Measurements from ENCODE around the gene CNNM4.

Gene CNNM4

DNA sequence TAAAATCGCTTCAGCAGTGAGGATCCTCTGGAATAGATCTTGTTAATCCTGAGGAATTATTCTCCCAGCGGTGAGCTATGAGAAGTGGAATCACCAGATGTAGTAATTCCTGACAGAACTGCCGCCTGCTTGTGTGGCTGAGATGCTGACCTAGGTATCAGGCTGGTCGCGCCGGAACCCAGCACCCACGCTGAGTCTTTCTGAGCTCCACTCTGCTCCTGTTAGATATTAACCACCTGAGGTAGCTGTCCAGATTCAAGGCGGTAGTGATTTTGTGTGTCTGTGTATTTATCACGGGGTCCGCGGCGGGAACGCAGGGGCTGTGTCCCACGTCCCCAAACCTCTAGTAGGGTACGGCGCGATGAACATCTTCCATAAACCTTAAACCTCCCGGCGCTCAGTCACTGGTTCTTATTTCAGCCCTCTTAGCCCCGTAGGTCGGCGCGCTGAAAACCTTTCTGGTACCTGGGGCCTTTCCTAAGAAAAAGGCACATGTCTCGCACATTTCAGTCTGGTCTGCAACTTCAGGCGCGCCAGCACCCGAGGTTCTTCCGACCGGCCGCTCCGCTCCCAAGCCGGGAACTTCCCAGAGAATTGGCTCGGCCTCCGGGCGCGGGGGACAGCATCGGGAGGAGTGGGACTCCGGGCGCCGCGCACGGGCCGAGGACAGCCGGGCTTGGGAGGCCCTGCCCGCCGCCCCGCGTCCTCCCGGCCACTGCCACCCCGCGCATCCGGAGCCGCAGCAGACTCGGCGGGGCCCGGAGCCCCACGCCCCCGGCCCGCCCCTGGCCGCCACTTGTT lies 54.8 kb downstream of the CNNM4 start:
- no peak for DNase-seq

DNA sequence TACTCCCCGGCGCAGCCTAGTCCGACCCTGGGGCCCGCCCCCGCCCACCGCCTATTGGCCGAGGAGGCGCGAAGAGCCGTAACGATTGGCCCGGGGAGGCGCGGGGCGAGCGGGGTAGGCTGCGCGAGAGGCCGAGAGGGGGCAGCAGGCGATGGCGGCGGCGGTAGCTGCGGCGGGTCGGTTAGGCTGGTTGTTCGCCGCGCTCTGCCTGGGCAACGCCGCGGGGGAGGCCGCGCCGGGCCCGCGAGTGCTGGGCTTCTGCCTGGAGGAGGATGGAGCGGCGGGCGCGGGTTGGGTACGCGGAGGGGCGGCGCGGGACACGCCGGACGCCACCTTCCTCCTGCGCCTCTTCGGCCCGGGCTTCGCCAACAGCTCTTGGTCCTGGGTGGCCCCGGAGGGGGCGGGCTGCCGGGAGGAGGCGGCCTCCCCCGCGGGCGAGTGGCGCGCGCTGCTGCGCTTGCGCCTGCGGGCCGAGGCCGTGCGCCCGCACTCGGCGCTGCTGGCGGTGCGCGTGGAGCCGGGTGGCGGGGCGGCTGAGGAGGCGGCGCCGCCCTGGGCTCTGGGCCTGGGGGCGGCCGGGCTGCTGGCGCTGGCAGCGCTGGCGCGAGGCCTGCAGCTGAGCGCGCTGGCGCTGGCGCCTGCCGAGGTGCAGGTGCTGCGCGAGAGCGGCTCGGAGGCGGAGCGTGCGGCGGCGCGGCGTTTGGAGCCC lies 55.6 kb downstream of the CNNM4 start, which contains the start of gene CNNM3:
Gene CNNM3, plus strand, starts transcription at position 142 of the 709 bp plus-strand sequence. Its CDS starts 10 bp downstream, at position 152.
- peak; percentile 88 for DNase-seq

DNA sequence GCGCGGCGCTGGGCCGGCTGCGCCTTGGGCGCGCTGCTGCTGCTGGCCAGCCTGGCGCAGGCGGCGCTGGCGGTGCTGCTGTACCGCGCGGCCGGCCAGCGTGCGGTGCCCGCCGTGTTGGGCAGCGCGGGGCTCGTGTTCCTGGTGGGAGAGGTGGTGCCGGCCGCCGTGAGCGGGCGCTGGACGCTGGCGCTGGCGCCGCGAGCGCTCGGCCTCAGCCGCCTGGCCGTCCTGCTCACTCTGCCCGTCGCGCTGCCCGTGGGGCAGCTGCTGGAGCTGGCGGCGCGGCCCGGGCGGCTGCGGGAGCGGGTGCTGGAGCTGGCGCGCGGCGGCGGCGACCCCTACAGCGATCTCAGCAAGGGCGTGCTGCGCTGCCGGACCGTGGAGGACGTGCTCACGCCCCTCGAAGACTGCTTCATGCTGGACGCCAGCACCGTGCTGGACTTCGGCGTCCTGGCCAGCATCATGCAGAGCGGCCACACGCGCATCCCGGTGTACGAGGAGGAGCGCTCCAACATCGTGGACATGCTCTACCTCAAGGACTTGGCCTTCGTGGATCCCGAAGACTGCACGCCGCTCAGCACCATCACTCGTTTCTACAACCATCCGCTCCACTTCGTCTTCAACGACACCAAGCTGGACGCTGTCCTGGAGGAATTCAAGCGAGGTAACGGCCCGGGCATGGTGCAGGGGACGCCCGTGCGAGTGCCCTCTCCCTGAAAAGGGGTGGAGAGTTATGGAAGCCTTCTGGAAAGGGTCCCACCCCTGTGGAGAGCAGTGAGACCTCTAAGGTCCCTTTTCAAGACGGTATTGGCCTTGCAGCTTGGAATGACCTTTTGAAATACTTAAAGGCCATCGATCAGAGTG lies 56.4 kb downstream of the CNNM4 start:
- no peak for DNase-seq

DNA sequence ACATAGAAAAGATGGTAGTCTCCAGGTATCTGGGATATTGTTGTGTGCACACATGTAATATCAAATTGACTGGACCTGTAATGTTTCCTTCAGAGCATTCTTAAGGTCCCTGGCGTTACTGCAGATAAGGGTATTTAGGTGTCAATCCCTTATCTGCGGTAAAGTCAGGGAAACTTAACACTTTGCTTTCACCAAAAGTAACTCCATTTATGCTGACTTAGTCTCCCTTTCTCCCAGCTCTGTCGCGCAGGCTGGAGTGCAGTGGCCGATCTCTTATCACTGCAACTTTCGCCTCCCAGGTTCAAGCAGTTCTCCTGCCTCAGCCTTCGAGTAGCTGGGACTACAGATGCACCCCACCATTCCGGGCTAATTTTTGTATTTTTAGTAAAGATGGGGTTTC lies 57.2 kb downstream of the CNNM4 start:
- no peak for DNase-seq

DNA sequence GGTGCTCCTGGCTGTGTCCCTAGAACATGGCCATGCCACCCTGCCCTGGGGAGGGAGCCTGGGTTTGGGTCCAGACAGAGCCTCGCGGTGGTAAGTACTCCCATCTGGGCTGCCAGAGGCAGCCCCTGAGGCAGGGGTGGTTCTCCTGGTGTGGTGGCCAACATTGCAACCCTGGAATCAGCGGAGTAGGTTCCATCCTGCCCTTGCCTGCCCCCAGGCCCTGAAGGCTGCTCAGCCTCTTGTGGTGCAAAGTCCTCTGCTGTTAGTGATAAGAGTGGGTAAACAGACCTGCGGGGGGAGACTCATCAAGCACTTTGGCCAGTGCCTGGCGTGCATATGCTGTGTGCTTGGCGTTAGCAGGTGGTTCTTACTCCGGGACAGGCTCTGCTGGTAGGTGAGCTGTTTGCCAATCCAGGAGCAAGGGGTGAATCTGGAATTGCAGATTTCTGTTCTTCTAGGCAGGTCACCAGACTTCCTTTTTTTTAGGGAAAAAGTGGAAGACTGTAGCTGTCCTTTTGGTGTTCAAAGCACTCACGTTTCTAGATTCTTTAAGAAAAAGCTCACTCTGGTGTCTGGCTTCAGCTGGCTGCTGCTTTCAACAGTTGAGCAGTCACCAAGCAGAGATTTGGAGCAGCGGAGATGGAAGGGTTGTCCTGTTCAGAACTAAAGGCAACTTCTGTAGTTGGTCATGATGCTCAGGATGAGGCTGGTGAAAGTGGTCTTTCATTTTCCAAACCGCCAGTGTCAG lies 58.6 kb downstream of the CNNM4 start:
- no peak for DNase-seq

DNA sequence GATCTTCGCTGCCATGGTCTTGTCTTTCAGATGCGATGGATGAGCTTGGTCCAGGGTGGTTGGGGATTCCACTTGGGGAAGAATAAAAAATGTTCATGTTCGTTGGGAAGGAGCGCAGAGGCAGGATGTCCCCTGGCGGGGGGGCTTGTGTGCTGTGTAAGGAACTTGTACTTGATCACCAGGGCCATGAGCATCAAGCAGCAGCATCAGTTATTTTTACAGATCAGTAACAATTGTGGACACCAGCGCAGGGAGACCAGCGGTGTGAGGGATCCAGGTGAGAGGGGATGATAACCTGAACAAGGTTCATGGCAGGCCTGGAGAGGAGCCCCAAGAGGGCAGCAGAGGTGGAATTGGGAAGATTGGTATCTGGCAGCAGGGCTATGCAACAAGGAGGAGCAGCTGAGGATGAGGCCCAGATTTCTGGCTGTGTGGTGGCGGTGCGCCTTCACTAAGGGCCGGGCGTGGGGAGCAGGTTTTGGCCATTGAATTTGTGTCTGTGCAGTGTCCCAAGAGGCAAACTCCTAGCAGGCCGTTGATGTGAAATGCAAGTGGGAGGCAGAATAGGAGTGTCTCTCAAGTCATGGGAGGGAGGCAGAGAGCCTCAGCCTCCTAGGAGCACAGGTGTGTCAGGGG lies 59.3 kb downstream of the CNNM4 start:
- no peak for DNase-seq

DNA sequence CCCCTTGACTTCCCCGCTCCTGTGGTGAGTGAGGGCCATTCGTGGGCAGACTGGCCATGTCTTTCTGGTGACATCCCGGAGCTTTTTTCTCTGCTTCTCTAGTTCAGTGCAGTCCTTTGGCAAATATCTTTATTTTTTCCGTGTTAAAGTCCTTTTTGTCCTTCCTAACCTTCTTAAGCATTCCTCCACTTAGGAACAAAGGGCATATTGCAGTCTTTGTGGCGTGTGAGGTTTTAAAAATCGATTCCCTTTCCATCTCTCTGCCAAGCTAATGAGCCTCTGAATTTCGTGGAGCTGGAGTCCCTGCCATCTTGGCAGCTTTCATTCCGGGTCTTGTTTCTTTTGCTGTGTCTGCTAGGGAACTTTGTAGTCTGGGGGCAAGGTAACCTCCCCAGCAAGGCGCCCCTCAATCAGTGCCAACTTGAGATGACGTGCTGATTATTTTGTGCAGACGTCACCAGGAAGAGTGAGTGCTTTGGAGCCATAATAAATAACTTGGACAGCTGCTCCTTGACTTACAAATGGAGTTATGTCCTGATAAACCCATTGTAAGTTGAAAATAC lies 60.5 kb downstream of the CNNM4 start:
- no peak for DNase-seq

DNA sequence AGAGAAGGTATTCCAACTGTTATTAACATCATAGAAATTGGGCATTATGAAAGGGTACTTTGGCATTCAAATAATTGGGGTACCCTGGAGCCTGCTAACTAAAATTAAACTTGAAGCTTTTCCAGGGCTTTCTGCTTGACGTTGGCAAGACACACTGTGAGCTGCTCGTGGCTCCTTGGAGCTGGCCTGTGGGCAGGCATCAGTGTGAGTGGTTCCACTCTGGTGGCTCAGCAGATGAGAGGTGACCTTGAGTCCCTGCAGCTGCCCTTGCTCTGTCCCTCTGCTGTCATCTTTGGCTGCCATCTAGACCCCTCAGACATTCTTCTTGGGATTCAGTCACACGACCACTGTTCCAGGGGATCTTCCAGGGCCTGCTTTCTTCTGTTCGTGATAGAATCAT lies 62.1 kb downstream of the CNNM4 start:
- DNase-seq: no peak

DNA sequence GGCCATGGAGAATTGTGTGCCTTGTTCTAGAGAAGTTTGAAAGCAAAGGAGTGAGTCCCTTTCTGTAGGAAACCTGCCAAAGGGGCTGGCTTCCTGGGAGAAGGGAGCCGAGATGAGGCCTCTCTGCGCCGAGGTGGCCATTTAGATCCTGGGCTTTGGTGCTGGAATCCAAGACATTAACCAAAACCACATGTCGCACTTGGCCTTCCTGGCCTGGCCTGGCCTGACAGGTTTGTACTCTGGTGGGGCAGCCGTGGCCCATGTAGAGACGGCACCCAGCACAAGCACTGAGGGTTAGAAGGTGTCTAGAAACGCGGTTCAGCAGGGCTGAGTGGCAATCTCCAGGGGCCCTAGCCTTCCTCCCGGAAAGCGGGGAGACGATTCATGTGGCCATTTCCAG lies 62.5 kb downstream of the CNNM4 start:
- no peak for DNase-seq

DNA sequence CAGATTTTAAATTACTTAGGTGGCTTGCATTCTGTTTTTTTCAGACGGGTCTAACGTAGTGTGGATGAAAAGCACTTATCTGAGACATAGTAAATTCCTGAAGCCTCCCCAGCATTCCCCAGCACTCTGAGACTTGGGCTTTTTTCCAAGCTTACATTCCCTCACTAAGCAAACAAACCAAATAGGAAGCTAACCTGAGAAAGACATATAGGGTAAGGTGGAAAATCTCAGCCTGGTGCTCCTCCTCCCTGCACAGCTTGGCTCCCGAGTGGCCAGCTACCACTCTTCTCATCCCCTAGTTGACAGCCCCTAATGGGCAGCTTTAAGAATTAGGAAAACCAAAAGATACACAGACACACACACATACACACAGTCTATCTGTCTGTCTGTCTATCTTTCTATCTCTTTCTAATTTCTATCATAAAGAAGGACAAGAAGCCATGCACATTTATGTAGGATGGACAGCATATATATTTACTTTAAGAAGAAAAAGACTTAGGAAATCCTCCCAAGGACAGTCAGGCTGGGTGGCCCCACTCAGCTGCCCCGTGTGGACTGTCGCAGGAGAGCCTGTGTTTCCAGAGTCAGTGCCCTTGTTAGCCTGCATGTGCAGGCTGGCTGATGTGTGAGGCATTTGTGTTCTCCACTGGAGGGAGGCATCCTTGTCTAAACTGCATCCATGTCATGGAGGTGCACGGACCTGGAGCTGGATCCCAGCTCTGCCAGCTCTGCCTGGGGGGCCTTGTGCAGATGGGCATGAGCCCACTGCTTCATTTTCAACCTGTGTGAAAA lies 63.6 kb downstream of the CNNM4 start:
- no peak for DNase-seq

DNA sequence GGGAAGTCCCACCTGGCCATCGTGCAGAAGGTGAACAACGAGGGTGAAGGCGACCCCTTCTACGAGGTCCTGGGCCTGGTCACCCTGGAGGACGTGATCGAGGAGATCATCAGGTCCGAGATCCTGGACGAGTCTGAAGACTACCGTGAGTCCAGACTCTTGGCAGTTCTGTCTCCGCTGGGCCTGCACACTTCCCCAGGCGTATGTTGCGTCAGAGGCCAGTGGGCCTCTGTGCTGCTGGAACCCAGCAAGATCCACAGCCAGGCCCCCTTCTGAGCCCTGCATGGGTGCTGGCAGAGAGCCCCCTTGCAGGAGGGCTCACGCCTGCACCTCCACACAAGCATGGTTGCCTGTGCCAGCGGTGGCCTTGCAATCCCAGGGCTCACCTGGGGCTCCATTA lies 64.4 kb downstream of the CNNM4 start:
- no peak for DNase-seq

DNA sequence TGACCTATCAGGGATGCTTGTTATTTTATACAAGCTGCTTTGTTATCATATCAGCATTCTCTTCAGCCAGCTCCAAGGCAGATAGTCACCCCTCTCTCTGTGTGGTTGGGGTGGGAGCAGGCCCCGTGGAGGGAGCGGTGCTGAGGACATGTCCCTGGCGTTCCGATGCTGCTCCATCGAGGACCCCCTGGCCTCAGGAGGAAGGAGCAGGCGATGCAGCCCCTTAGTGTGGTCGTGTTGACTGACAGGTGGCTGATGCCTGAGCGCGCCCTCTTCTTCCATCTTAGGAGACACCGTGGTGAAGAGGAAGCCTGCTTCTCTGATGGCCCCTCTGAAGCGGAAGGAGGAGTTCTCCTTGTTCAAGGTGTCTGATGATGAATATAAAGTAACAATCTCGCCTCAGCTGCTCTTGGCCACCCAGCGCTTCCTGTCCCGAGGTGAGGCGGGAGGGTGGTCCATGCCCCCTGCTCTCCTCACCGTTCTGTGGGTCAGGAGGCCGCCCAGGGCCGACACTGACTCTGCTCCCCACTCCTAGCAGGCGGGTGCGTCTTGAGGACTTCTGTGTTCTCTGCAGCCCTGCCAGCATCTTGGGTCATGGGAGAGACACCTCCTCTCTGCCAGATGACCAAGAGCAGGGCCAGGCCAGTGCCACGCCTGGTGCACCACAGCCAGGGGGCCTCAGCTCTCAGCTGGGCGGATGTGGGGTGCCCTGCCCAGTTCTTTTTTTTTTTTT lies 66.0 kb downstream of the CNNM4 start:
- no peak for DNase-seq

DNA sequence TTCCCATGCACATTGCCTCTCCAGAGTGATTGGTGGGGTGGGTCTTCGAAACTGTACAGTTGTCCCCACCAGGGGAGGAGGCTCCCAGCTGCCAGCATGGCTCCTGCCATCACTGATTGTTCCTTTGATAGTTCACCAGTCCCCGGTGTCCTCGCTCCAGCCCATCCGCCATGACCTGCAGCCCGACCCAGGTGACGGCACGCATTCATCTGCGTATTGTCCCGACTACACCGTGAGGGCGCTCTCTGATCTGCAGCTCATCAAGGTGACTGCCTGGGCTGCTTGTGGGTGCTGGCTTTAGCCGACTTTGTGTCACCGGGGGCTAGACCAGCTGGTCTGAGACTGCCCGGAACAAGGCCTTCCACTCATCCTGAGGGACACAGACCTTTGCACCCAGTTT lies 67.7 kb downstream of the CNNM4 start:
- no peak for DNase-seq

DNA sequence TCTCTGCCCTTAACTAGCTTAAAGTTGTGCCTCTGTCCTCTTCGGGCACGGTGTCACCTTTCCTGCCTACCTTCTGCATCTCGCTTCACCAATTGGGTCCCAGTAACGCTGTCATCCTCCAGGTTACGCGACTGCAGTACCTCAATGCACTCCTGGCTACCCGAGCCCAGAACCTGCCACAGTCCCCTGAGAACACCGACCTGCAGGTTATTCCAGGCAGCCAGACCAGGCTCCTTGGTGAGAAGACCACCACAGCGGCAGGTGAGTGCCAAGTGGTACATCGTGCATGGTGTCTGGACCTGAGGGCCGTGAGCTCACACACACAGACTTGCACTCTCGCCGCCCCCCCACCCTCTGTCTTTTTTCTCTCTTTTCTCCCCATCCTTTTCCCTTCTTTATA lies 68.2 kb downstream of the CNNM4 start:
- DNase-seq: no peak

DNA sequence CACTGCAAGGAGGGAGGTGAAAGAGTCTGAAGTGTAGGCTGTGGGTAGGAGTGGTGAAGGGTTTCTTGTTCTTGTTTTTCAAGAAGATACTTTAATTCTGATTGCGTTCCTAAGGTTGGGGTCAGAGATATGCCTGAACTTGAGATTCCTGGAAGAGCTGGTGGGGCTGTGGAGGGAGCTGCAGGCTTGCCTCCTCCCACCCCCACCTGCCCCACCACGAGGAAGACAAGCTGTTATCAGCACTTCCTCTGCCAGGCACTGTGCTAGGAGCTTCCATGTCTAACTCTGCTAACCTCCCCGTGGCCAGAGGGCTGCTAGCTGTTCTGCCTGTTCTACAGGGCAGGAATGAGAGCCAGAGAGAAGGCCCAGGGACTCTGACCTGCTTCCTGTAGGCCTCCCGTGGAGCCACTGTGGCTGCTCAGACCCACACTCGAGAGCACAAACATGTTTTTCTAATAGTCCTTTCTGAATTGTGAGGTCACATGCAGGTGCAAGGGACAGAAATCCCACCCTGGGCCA lies 69.4 kb downstream of the CNNM4 start:
- no peak for DNase-seq

DNA sequence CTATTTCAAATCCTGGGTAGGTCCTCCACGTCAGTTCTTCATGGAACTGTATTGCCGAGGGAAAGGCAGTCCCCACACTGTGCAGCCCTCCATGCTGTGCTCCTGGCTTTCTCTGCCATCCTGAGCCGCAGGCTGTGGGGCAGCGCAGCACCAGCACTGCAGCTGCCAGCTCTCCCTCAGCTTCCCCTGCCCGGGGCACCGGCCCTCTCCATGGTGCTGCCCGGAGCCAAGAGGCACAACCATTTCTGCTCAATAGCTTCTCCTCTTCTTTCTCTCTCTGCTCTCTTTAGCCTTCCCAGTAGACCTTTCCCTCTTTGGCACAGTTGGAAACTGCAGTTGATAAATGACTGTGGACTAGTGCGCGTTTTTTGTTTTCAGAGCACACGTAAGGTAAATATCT lies 71.0 kb downstream of the CNNM4 start:
- DNase-seq: no peak

DNA sequence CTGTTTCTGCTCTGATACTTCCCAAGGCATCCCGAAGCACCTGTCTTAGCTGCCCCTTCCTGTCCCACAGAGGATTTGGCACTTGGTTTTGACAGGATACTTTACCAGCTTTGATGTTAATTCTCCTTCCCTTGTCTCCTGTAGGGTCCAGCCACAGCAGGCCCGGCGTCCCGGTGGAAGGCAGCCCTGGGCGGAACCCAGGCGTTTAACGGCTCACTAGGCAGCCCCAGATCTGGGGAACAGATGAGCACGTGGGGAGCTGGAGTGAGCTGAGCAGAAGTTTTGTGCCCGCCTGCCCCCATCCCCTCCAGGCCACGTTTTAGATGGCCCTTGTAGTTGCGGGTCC lies 71.7 kb downstream of the CNNM4 start:
- no peak for DNase-seq

DNA sequence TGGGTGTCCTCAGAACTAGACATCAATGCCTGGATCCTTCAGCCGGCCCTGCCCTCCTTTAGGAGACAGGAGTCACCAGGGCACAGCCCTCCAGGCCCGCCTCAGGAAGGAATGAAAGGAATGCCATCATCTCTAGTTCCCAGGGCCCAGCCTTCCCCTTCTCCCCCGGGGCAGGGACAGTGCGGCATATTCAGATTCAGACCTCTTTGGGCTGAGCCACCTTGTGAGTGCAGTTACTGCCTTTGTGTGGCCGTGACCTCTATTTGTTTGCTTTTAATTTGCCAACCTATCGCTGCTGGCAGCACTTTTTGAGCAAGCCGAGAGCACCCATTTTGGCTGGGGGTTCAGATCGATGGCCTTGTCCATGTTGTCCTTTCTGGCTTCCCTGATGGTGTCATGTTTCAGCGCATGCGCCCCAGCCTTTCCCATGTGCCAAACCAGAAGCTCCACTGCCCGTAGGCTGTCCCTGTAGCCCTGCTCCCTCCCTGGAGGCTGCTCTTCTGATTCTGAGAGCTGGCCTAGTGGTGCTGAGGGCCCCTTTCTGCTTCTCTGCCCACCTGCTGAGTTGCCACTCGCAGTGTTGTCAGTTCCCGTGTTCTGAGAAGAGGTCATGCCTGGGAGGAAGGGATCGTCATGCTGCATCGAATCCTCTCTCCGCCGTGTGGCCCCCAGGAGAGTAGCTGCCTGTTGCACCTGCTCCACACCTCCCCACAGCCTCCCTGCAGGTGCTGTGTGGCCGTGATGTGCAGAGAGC lies 72.2 kb downstream of the CNNM4 start:
- no peak for DNase-seq

DNA sequence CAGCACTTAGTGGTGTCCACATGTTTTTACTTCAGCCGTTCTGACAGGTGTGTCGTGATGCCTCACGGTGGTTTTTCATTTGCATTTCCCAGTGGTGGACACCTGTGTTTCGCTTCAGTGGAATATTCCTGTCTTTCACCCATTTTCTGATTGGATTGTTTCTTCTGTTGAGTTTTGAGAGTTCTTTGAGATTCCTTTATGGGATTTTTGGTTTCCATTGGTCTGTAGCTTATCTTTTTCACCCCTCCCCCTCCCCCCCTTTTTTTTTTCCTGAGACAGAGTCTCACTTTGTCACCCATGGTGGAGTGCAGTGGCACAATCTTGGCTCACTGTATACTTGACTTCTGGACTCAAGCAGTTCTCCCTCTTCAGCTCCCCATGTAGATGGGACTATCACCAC lies 75.1 kb downstream of the CNNM4 start:
- DNase-seq: no peak

All from T1000 (cell line).